Measurements from ENCODE around the gene HGD.
"Not testable (repeated sequence)": the region's sequence is repeated elsewhere in the genome, so short reads cannot be mapped to it uniquely, and the experiment has no call there.

The HGD gene

DNA sequence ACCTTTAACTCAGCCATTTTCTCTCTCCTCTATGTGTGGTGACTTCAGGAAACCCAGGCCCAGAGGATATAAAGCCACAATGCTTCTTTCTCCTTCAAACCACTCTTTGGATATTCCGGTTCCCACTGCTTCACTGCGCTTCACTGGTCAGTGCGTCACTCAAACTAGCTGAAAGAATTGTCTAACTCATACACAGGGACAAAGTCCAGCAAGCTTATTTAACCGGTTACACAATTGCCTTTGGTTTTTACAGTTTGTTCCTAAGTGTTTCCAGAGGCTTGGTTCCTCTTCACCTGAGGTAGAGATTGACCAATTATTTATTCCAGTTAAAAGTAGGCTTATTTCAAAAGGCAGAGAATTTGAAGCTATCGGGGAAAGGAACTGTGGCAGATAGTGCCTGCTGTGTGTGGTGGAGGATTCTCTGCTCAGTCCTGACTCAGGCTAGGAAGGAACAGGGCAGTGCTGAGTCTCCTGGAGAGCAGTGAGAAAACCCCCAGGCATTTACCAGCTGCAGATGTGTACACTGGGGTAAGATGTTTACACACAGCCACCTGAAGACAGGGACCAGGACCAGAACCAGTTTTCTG lies at the start of gene HGD:
Gene HGD (minus strand): TSS at position 145 of the 587 bp plus-strand sequence. CDS start 128 bp downstream, at position 17.
- DNase-seq (ENCODE audit: low spot score) = peak; percentile 94

- DNase-seq (ENCODE audit: low spot score) = no peak
Observed at GRCh38 chr3:120730576-120731542, 48.8 kb upstream of the HGD start.

DNA sequence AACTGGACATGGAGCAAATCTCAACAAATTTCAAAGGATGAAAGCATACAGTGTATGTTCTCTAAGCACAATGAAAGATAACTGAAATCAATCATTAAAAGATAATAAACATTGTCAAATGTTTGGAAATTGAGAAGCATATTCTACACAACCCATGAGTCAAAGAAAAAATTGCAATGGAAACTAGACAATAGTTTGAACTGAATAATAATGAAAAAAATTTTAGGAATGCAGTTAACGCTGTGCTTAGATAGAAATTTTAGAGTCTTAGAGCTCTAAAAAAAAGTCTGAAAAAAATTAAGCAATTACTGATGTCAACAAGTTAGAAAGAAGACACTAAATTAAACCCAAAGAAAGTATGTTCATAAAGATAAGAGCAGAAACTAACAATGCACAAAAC lies 44.8 kb upstream of the HGD start:
- DNase-seq (ENCODE audit: low spot score) = no peak

DNA sequence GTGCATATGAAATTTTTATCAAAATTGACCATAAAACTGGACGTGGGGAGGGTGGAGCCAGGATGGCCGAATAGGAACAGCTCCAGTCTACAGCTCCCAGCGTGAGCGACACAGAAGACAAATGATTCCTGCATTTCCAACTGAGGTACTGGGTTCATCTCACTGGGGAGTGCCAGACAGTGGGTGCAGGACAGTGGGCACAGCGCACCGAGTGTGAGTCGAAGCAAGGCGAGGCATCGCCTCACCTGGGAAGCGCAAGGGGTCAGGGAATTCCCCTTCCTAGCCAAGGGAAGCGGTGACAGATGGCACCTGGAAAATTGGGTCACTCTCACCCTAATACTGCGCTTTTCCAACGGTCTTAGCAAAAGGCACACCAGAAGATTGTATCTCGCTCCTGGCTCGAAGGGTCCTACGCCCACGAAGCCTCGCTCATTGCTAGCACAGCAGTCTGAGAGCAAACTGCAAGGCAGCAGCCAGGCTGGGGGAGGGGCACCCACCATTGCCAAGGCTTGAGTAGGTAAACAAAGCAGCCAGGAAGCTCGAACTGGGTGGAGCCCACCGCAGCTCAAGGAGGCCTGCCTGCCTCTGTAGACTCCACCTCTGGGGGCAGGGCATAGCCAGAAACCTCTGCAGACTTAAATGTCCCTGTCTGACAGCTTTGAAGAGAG lies 37.3 kb upstream of the HGD start:
- DNase-seq (ENCODE audit: low spot score) = not testable (repeated sequence)

- peak; percentile 13 for DNase-seq (ENCODE audit: low spot score)
Observed at GRCh38 chr3:120713262-120713661, 31.2 kb upstream of the HGD start.

DNA sequence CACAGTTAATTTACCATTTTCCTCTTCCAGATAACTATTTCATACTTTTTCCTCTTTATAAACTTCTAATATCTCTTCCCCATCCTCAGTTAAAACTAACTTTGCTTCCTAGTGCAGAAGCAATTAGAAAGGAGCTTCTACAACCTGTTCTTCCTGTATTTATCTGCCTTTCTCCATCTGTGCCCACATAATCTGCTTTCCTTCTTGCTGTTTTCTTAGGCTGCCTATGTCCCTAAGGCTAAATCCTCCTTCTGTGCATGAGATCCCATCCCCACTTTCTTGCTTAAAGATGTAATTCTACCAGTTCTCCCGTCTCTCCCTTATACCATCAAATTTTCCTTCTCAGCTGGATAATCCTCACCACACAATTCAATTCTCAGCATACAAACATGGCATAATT lies 28.3 kb upstream of the HGD start:
- no peak for DNase-seq (ENCODE audit: low spot score)

- no peak for DNase-seq (ENCODE audit: low spot score)
Observed at GRCh38 chr3:120708408-120708807, 26.4 kb upstream of the HGD start.

DNA sequence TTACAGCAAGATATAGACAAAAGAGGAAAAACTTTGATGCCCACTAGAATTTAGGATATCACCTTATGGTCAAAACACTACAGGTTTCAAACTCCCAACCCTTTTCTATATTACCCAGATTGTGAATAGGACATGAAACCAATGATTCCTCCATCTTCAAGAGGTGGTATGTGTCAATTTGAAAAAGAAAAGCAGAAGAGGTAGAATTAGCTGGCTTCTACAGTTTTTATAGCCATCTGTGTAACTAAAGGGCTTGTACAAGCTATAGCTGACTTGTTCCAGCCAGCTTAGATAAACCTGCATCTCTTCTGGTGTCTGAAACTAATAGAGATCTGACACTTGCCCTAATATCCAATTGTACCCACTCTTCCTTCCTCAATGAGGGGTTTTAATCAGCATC lies 24.9 kb upstream of the HGD start:
- no peak for DNase-seq (ENCODE audit: low spot score)

GRCh38 chr3:120705884-120706582 lies 24.0 kb upstream of the HGD start:
- DNase-seq (ENCODE audit: low spot score) = no peak

- DNase-seq (ENCODE audit: low spot score) = no peak
Observed at GRCh38 chr3:120699333-120699732, 17.3 kb upstream of the HGD start.

- peak; percentile 30 for DNase-seq (ENCODE audit: low spot score)
Observed at GRCh38 chr3:120693439-120694171, 11.6 kb upstream of the HGD start.

DNA sequence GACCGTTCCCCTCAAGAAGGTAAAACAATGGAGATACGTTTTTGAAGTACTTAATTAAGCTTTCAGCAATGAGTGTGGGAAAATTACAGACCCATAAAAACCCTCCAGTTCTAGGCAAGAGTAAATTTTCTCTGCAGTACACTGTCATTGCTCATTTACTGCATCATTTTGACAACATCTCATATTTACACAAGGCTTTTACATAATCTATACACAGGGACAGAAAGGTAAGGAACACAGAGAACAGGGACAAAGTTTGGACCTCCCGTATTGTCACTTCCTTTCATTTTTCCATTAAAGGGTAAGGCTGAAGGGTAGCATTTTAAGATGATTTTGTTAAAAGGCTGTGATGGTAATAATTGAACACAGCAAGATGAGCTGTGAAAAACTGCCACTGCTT lies 7.4 kb upstream of the HGD start:
- DNase-seq (ENCODE audit: low spot score) = no peak

- DNase-seq (ENCODE audit: low spot score) = peak; percentile 36
Observed at GRCh38 chr3:120688121-120688520, 6.1 kb upstream of the HGD start.

DNA sequence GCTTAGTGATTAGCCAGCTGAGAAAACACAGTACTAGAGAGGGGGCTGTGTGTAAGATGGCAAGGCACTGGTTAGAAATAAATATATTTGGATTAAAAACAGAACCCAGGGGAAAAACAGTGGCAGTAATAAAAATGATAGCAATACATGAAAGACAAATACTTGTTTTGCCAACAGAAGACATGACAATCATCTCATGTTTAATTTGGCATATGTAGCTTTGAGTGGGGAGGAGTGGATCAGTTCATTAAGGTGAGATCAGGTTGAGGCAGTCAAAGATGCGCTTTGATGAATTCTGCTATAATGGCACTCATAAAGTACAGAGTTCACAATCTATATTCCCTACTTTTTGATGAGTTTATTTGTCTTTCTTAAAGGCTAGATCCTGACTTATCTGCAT lies 3.4 kb upstream of the HGD start:
- DNase-seq (ENCODE audit: low spot score) = no peak

GRCh38 chr3:120684896-120685295 lies 2.9 kb upstream of the HGD start:
- no peak for DNase-seq (ENCODE audit: low spot score)

- DNase-seq (ENCODE audit: low spot score) = no peak
Observed at GRCh38 chr3:120683671-120684301, 1.7 kb upstream of the HGD start.

GRCh38 chr3:120683213-120683612 lies 1.2 kb upstream of the HGD start:
- peak; percentile 17 for DNase-seq (ENCODE audit: low spot score)

- peak; percentile 83 for DNase-seq (ENCODE audit: low spot score)
Observed at GRCh38 chr3:120681506-120682038, 467 bp downstream of the HGD start.

DNA sequence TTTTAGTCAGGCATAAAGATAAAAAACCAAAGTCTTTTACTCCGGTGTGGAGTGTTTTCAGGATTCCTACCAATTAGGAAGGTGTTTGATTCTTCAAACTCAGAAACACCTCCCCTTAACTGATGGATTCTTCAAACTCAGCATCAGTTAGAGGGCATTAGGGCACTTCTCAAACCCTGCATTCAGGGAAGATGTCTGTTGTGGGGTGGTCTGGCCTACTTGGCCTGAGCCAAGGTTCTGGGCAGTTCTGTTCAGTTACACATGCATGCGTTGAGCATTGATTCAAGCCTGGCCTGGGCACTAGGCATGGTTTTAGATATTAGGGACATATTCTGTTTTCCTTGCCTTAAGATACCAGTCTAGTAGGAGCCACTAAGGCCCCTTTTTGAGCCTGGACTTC lies 1.0 kb downstream of the HGD start:
- DNase-seq (ENCODE audit: low spot score) = no peak

DNA sequence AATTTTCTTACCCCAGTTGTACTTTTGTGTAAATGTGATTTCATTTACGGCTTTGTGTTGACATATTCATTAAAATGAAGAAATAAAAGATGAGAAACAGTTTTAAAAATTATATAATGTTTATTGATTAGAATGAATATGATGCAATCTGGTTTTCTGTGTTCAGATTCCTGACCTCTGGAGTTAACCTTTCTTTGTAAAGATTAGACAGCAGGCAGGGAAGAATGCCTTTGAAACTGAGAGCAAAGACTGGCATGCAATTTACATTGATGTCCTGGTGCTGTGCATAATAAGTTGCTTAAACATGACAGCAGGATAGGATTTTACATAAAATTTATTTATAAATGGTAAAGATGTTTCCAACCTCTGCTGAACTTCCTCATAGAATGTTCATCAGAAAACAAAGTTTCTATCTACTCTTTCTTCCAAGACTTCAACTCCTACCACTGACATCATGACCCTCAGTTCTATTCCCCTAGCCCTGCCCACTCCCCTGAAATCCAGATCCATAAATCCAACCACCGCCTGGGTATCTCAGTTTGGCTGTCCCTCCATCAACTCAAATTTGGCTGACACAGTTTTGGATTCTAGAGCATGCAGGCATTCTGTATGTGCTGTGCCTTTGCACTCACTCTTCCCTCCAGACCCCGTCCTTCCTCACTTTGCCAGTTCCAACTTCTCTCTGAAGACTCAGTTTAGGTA lies 1.7 kb downstream of the HGD start:
- no peak for DNase-seq (ENCODE audit: low spot score)
